Lung (tissue), 16 donors: ENCODE measurements around the gene NUP160. TPM values are rescaled to one million over a fixed set of nuclear protein-coding genes. Genes with fewer than 3 reads are reported as not detected.
A peak's percentile ranks its signal among the peaks of the same experiment; 100 is the strongest.

Experiments used
- ATAC-seq: fragments of 200-7000 bp; cut with Tn5 transposase; one replicate; pipeline ENCODE4 v1.9.1; 2020; ENCODE audit warnings: moderate number of reproducible peaks; ENCODE audit not compliant: insufficient read depth, low FRiP score
- DNase-seq, 3 donors: peaks; one replicate each; pipeline ENCODE4 v3.0.0-alpha.2; 2013 to 2017
- H3K27ac ChIP-seq, 2 donors: one replicate each; pipeline ENCODE4 v1.5.1; 2013; ENCODE audit warnings: mild to moderate bottlenecking in 2 of 2, moderate library complexity in 2 of 2, control low read depth in 1 of 2, inconsistent platforms in 1 of 2, low read depth in 1 of 2, low read length in 1 of 2
- H3K27me3 ChIP-seq, 3 donors: one replicate each; pipeline ENCODE4 v1.5.1; 2013; ENCODE audit warnings: low read length in 2 of 3; ENCODE audit not compliant: control insufficient read depth in 3 of 3, insufficient read depth in 3 of 3
- H3K36me3 ChIP-seq, 4 donors: one replicate each; pipeline ENCODE4 v1.5.1; 2013; ENCODE audit warnings: low read length in 4 of 4, mild to moderate bottlenecking in 1 of 4, moderate library complexity in 1 of 4; ENCODE audit not compliant: control insufficient read depth in 4 of 4, insufficient read depth in 4 of 4
- H3K4me1 ChIP-seq, 5 donors: one replicate each; pipeline ENCODE4 v1.5.1; 2013; ENCODE audit warnings: low read length in 5 of 5, mild to moderate bottlenecking in 2 of 5, moderate library complexity in 1 of 5; ENCODE audit not compliant: control insufficient read depth in 5 of 5, insufficient read depth in 5 of 5
- H3K4me3 ChIP-seq: one replicate; pipeline ENCODE4 v1.5.1; 2013; ENCODE audit warnings: mild to moderate bottlenecking, control low read depth, moderate library complexity
- H3K9ac ChIP-seq, 2 donors: one replicate each; pipeline ENCODE4 v1.5.1; 2013; ENCODE audit warnings: low read length in 2 of 2, control low read depth in 1 of 2; ENCODE audit not compliant: insufficient read depth in 1 of 2
- H3K9me3 ChIP-seq, 4 donors: one replicate each; pipeline ENCODE4 v1.5.1; 2013; ENCODE audit warnings: low read length in 3 of 4, mild to moderate bottlenecking in 1 of 4, moderate library complexity in 1 of 4; ENCODE audit not compliant: control insufficient read depth in 4 of 4, insufficient read depth in 3 of 4
- WGBS, 2 donors: extraction: QIAGEN DNeasy Blood & Tissue Kit; methylation state at CpG; one replicate each; pipeline ENCODE4 v1.1.7; 2013; 5-methylcytosine and 5-hydroxymethylcytosine counted together
- long read RNA-seq, 5 donors: transcript quantifications; one replicate each; lab custom pipeline, GENCODE V29; 2026
- polyA plus RNA-seq, 2 donors: library from polyadenylated mRNA; stranded (reverse); fragments of 200-250 nt; gene quantifications; one replicate each; pipeline ENCODE4 v1.2.1, GENCODE V29; 2013
- total RNA-seq, 2 donors: library from RNA; depleted of rRNA in 1 of 2; stranded (reverse); fragments of >200 nt in 1 of 2; gene quantifications; one replicate each; pipeline ENCODE4 v1.2.1, GENCODE V29; 2014 to 2021
- TF ChIP-seq, protein P1 (sequence below): IDR thresholded peaks from 2 replicates; pipeline ENCODE4 v1.5.1; 2012; ENCODE audit warnings: mild to moderate bottlenecking; ENCODE audit errors: control extremely low read depth, extremely low read depth
- donor health status: control.
- donor health status: control.
- donor health status: Bipolar disorder and iron deficiency.
- donor health status: healthy.
- donor health status: DM: yes; HTN: yes; CAD: no.

NUP160 gene, protein sequence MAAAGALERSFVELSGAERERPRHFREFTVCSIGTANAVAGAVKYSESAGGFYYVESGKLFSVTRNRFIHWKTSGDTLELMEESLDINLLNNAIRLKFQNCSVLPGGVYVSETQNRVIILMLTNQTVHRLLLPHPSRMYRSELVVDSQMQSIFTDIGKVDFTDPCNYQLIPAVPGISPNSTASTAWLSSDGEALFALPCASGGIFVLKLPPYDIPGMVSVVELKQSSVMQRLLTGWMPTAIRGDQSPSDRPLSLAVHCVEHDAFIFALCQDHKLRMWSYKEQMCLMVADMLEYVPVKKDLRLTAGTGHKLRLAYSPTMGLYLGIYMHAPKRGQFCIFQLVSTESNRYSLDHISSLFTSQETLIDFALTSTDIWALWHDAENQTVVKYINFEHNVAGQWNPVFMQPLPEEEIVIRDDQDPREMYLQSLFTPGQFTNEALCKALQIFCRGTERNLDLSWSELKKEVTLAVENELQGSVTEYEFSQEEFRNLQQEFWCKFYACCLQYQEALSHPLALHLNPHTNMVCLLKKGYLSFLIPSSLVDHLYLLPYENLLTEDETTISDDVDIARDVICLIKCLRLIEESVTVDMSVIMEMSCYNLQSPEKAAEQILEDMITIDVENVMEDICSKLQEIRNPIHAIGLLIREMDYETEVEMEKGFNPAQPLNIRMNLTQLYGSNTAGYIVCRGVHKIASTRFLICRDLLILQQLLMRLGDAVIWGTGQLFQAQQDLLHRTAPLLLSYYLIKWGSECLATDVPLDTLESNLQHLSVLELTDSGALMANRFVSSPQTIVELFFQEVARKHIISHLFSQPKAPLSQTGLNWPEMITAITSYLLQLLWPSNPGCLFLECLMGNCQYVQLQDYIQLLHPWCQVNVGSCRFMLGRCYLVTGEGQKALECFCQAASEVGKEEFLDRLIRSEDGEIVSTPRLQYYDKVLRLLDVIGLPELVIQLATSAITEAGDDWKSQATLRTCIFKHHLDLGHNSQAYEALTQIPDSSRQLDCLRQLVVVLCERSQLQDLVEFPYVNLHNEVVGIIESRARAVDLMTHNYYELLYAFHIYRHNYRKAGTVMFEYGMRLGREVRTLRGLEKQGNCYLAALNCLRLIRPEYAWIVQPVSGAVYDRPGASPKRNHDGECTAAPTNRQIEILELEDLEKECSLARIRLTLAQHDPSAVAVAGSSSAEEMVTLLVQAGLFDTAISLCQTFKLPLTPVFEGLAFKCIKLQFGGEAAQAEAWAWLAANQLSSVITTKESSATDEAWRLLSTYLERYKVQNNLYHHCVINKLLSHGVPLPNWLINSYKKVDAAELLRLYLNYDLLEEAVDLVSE (N-terminal part only)
- total RNA-seq (10 to 100 TPM; 35.2 to 94.1 TPM), polyA plus RNA-seq (10 to 100 TPM; 15.8 to 18.3 TPM)
- long read RNA-seq, donor 1, full-length matches to known transcripts, result 6 of 17 reads
- long read RNA-seq, donor 1, partial matches to known transcripts, result 11 of 17 reads
- long read RNA-seq, donor 1, other reads (novel, unspliced or antisense), result 0 of 17 reads
- long read RNA-seq, donor 2, result 0 reads
- long read RNA-seq, donor 3, full-length matches to known transcripts, result 3 of 8 reads
- long read RNA-seq, donor 3, partial matches to known transcripts, result 5 of 8 reads
- long read RNA-seq, donor 3, other reads (novel, unspliced or antisense), result 0 of 8 reads
- long read RNA-seq, donor 4, partial matches to known transcripts, result 0 of 3 reads
- long read RNA-seq, donor 4, other reads (novel, unspliced or antisense), result 0 of 3 reads
- long read RNA-seq, donor 5, full-length matches to known transcripts, result 8 of 22 reads
- long read RNA-seq, donor 5, partial matches to known transcripts, result 14 of 22 reads
- long read RNA-seq, donor 5, other reads (novel, unspliced or antisense), result 0 of 22 reads

DNA sequence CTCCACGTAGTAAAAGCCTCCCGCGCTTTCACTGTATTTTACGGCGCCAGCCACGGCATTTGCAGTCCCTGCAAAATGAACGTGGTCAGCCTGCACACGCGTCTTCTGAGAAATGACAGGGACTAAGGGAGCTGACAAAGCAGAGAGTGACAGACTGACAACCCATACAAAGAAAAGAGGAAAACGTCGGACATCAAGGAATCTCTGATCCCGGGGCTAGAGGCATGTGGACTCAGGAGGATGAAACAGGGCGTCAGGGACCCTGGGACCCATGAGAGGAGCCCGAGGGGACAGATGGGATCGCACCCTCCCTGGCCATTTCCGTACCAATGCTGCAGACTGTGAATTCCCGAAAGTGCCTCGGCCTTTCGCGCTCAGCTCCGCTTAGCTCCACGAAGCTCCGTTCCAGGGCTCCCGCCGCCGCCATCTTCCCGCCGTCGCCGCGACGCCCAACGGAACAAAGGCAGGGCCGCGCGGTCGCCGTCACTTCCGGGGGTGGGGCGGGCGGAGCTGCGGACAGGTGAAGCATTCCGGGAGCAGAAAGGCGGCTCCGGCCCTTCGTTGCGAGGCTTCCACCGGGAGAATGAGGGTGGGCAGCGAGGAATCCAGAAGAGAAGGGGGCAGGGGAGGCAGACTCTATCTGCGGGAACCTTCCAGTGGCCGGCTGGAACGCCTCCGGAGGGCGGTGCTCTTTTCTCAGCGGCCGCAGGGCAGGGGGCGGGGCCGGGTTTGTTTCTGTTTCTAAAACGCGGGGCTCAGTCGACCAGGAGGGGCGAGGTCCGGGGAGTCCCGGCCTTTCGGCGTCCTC, at the start of gene NUP160:
Gene NUP160, minus strand, starts transcription at position 459 of the 808 bp plus-strand sequence. Its CDS starts 32 bp downstream, at position 427.
- ATAC-seq (peak; percentile 96), DNase-seq (peak; percentile 88 to 89 (median 89))
- H3K36me3 ChIP-seq, result peaks cover 0 to 18% (median 8%) of the 10 kb centered on the region in 4 donors
- H3K27me3 ChIP-seq, result no peaks in the 10 kb centered on the region
- WGBS, 2 donors, result 0% methylated on average over 66 of the region's 66 CpGs
- H3K4me3 ChIP-seq, result peak within 1 kb of the TSS; percentile 78
- no peaks in the 10 kb centered on the region for H3K9me3 ChIP-seq
- peak within 1 kb of the TSS; percentile 97 to 99 for H3K9ac ChIP-seq
- TF ChIP-seq, protein P1, sequence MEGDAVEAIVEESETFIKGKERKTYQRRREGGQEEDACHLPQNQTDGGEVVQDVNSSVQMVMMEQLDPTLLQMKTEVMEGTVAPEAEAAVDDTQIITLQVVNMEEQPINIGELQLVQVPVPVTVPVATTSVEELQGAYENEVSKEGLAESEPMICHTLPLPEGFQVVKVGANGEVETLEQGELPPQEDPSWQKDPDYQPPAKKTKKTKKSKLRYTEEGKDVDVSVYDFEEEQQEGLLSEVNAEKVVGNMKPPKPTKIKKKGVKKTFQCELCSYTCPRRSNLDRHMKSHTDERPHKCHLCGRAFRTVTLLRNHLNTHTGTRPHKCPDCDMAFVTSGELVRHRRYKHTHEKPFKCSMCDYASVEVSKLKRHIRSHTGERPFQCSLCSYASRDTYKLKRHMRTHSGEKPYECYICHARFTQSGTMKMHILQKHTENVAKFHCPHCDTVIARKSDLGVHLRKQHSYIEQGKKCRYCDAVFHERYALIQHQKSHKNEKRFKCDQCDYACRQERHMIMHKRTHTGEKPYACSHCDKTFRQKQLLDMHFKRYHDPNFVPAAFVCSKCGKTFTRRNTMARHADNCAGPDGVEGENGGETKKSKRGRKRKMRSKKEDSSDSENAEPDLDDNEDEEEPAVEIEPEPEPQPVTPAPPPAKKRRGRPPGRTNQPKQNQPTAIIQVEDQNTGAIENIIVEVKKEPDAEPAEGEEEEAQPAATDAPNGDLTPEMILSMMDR, result no peak
- H3K27ac ChIP-seq, result peak within 1 kb of the TSS; percentile 83 to 97
- H3K4me1 ChIP-seq, result peaks cover 1 to 14% (median 7%) of the 10 kb centered on the region in 5 donors

DNA sequence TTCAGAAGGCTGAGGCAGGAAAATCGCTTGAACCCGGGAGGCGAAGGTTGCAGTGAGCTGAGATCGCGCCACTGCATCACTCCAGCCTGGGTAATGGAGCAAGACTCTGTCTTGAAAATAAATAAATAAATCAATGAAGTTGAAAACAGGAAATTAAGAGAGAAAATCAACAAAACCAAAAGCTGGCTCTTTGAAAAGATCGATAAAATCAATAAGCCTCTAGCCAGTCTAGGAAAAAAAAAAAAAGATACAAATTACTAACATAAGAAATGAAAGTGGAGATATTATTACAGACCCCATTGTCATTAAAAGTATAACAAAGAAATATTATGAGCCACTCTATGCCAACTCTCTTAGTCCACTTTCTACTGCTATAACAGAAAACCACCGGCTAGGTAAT, 48.0 kb upstream of the NUP160 start:
- DNase-seq (no peak), ATAC-seq (no peak)
- no peaks in the 10 kb centered on the region for H3K9me3 ChIP-seq
- H3K4me1 ChIP-seq, result no peaks in the 10 kb centered on the region
- 97 to 98% methylated on average over 7 of the region's 7 CpGs for WGBS, 2 donors
- no peaks in the 10 kb centered on the region for H3K27me3 ChIP-seq
- no peaks in the 10 kb centered on the region for H3K36me3 ChIP-seq
- TF ChIP-seq, protein P1, result no peak
- no peak overlapping the region for H3K9ac ChIP-seq
- H3K27ac ChIP-seq, result no peak overlapping the region
- H3K4me3 ChIP-seq, result no peak overlapping the region
